GM21737 (cell line): ENCODE results near the gene BEST3.
"Not testable (repeated sequence)": the region's sequence is repeated elsewhere in the genome, so short reads cannot be mapped to it uniquely, and the experiment has no call there.

Experiments
- ATAC-seq: cut with Tn5 transposase; IDR thresholded peaks from one replicate; pipeline ENCODE4 v1.9.1; 2021; ENCODE audit warnings: mild to moderate bottlenecking, moderate library complexity; ENCODE audit not compliant: unreplicated experiment

BEST3 gene

GRCh38 chr12:69688471-69689427 is 10.4 kb downstream of the BEST3 start:
- ATAC-seq, result no peak

GRCh38 chr12:69688021-69688420 is 11.1 kb downstream of the BEST3 start:
- no peak for ATAC-seq

GRCh38 chr12:69687390-69687789 is 11.7 kb downstream of the BEST3 start:
- ATAC-seq, result no peak

GRCh38 chr12:69686731-69687130 is 12.4 kb downstream of the BEST3 start:
- ATAC-seq, result peak; percentile 56

GRCh38 chr12:69685810-69686209 is 13.3 kb downstream of the BEST3 start:
- ATAC-seq, result peak; percentile 52

- ATAC-seq, result no peak
Measured at GRCh38 chr12:69684466-69684865, 14.6 kb downstream of the BEST3 start.

GRCh38 chr12:69682110-69682755 is 16.9 kb downstream of the BEST3 start:
- ATAC-seq, result no peak

GRCh38 chr12:69679119-69679518 is 20.0 kb downstream of the BEST3 start:
- ATAC-seq, result no peak

- no peak for ATAC-seq
Measured at GRCh38 chr12:69676257-69677012, 22.7 kb downstream of the BEST3 start.

- no peak for ATAC-seq
Measured at GRCh38 chr12:69672195-69672594, 26.9 kb downstream of the BEST3 start.

GRCh38 chr12:69671597-69671996 is 27.5 kb downstream of the BEST3 start:
- no peak for ATAC-seq

- ATAC-seq, result no peak
Measured at GRCh38 chr12:69666798-69667197, 32.3 kb downstream of the BEST3 start.

GRCh38 chr12:69664930-69665377 is 34.1 kb downstream of the BEST3 start:
- not testable (repeated sequence) for ATAC-seq

GRCh38 chr12:69663726-69664125 is 35.4 kb downstream of the BEST3 start:
- no peak for ATAC-seq

GRCh38 chr12:69662764-69663163 is 36.3 kb downstream of the BEST3 start:
- ATAC-seq, result no peak

- no peak for ATAC-seq
Measured at GRCh38 chr12:69661386-69661785, 37.7 kb downstream of the BEST3 start.

- no peak for ATAC-seq
Measured at GRCh38 chr12:69660164-69660863, 38.8 kb downstream of the BEST3 start.

- ATAC-seq, result no peak
Measured at GRCh38 chr12:69658203-69658602, 40.9 kb downstream of the BEST3 start.

GRCh38 chr12:69657376-69658137 is 41.5 kb downstream of the BEST3 start:
- ATAC-seq, result no peak
